PC-9 (cell line): ENCODE results near the gene SLCO4A1. TPM values are rescaled to one million over a fixed set of nuclear protein-coding genes. Genes with fewer than 3 reads are reported as not detected.

ENCODE experiments used
- BruUV-seq: library from RNA; stranded (reverse); fragments of 400-500 nt; replicated peaks from 2 replicates; lab custom pipeline; 2021; lab: Mats Ljungman, UMichigan
- CTCF ChIA-PET: fragments of 300-600 bp; sonication (Branson Sonifier 250); formaldehyde crosslinking; loops from one replicate; lab custom pipeline; 2022; ENCODE audit warnings: antibody characterized with exemption; lab: Charles Lee
- POLR2A ChIA-PET: fragments of 300-600 bp; sonication (Branson Sonifier 250); formaldehyde crosslinking; loops from one replicate; lab custom pipeline; 2022; ENCODE audit warnings: antibody characterized with exemption; ENCODE audit not compliant: unreplicated experiment; lab: Charles Lee
- DNase-seq, 2 experiments: peaks; one replicate each; pipeline versions ENCODE4 v3.0.0 to v3.0.0-alpha.2; 2015 to 2022; ENCODE audit warnings: mixed read lengths in 1 of 2
- H2AFZ ChIP-seq: fragments of 200-600 bp; sonication (generic); 2 replicates; pipeline ENCODE4 v1.8.1; 2017; ENCODE audit warnings: antibody characterized with exemption
- H3F3A ChIP-seq: fragments of 200-600 bp; sonication (generic); 2 replicates; pipeline ENCODE4 v1.8.1; 2017; ENCODE audit warnings: antibody characterized with exemption, mild to moderate bottlenecking, low read depth; ENCODE audit not compliant: insufficient read depth
- H3K27ac ChIP-seq: fragments of 200-600 bp; sonication (generic); 2 replicates; pipeline ENCODE4 v1.6.1; 2016; ENCODE audit warnings: mixed run types
- H3K27me3 ChIP-seq: fragments of 200-600 bp; sonication (generic); 2 replicates; pipeline ENCODE4 v1.6.1; 2016; ENCODE audit warnings: low read depth, mixed run types; ENCODE audit not compliant: insufficient read depth
- H3K36me3 ChIP-seq: fragments of 200-600 bp; sonication (generic); 2 replicates; pipeline ENCODE4 v1.6.1; 2016; ENCODE audit warnings: low read depth, mixed run types
- H3K4me1 ChIP-seq: fragments of 200-600 bp; sonication (generic); replicated peaks from 2 replicates; pipeline ENCODE4 v1.6.1; 2016; ENCODE audit warnings: mixed run types; ENCODE audit not compliant: insufficient read depth
- H3K4me2 ChIP-seq: fragments of 200-600 bp; sonication (generic); 2 replicates; pipeline ENCODE4 v1.6.1; 2017; ENCODE audit warnings: mixed run types
- H3K4me3 ChIP-seq: fragments of 200-600 bp; sonication (generic); 2 replicates; pipeline ENCODE4 v1.6.1; 2016; ENCODE audit warnings: mixed run types
- H3K79me2 ChIP-seq: fragments of 200-600 bp; sonication (generic); 2 replicates; pipeline ENCODE4 v1.6.1; 2017; ENCODE audit warnings: low read depth, mixed run types
- H3K9me2 ChIP-seq: fragments of 200-600 bp; sonication (generic); 2 replicates; pipeline ENCODE4 v1.8.1; 2017; ENCODE audit warnings: mild to moderate bottlenecking; ENCODE audit not compliant: insufficient read depth
- H3K9me3 ChIP-seq: fragments of 200-600 bp; sonication (generic); 2 replicates; pipeline ENCODE4 v1.8.1; 2016; ENCODE audit warnings: low read depth; ENCODE audit not compliant: insufficient read depth
- H4K20me1 ChIP-seq: fragments of 200-600 bp; sonication (generic); 2 replicates; pipeline ENCODE4 v1.8.1; 2017; ENCODE audit not compliant: insufficient read depth
- CTCF ChIP-seq: fragments of 200-600 bp; sonication (generic); conservative IDR thresholded peaks from 2 replicates; pipeline ENCODE4 v1.6.1; 2017; ENCODE audit warnings: mixed run types, antibody characterized with exemption, mild to moderate bottlenecking, moderate library complexity
- EZH2 ChIP-seq: fragments of 200-600 bp; sonication (generic); IDR thresholded peaks from 2 replicates; pipeline ENCODE4 v1.8.0; 2017; ENCODE audit warnings: antibody characterized with exemption, low read depth
- intact Hi-C: fragments of 100-400 bp; cut with micrococcal nuclease; formaldehyde crosslinking; loops from one replicate; pipeline ENCODE4 v1.10.0; 2022; ENCODE audit not compliant: unreplicated experiment
- total RNA-seq: library from RNA; stranded (reverse); gene quantifications from 2 replicates; pipeline ENCODE4 v1.2.3, GENCODE V29; 2021

Gene SLCO4A1
- total RNA-seq, 1 experiment from 2014 or later: 19.3 TPM

- H3K9me3 ChIP-seq: no peaks in the 10 kb centered on the region
- peaks cover 35% of the 10 kb centered on the region for H3F3A ChIP-seq
- TF ChIP-seq EZH2: no peak
- no peak for TF ChIP-seq CTCF
- no peak overlapping the region for H3K4me2 ChIP-seq
- H3K36me3 ChIP-seq: no peaks in the 10 kb centered on the region
- ChIA-PET POLR2A (no interaction called here), CTCF (interaction anchor here (1.5 kb wide), 1 partner anchor 206 kb away, joined by 5 read pairs; no protein-coding TSS in a partner anchor)
- no peak overlapping the region for H2AFZ ChIP-seq
- H3K4me3 ChIP-seq: no peak overlapping the region
- H3K27me3 ChIP-seq: peaks cover 7% of the 10 kb centered on the region
- intact Hi-C loops: loop anchor here (2.0 kb wide), 1 partner anchor 113 kb away; no protein-coding TSS in a partner anchor
- H3K4me1 ChIP-seq: peaks cover 43% of the 10 kb centered on the region
- no peak for DNase-seq
- no TSS peak for BruUV-seq
- no peak overlapping the region for H3K27ac ChIP-seq
- H3K79me2 ChIP-seq: peaks cover 11% of the 10 kb centered on the region
- no peaks in the 10 kb centered on the region for H4K20me1 ChIP-seq
- H3K9me2 ChIP-seq: no peaks in the 10 kb centered on the region
Measured at GRCh38 chr20:62615750-62616251, 26.5 kb upstream of the SLCO4A1 start.

- BruUV-seq: no TSS peak
- intact Hi-C loops: loop anchor here (1.0 to 2.0 kb wide), 2 partner anchors 101 to 114 kb away; no protein-coding TSS in a partner anchor
- POLR2A ChIA-PET: interaction anchor here (0.6 kb wide), 1 partner anchor 166 kb away, joined by 4 read pairs; no protein-coding TSS in a partner anchor
Measured at GRCh38 chr20:62616728-62617621, 25.3 kb upstream of the SLCO4A1 start.

More at GRCh38 chr20:62616728-62617621, 25.3 kb upstream of the SLCO4A1 start:
- no peaks in the 10 kb centered on the region for H4K20me1 ChIP-seq
- no peak for TF ChIP-seq EZH2
- TF ChIP-seq CTCF: peak; percentile 97
- peaks cover 39% of the 10 kb centered on the region for H3F3A ChIP-seq
- H3K9me3 ChIP-seq: no peaks in the 10 kb centered on the region
- H3K9me2 ChIP-seq: no peaks in the 10 kb centered on the region
- H3K79me2 ChIP-seq: peaks cover 19% of the 10 kb centered on the region
- DNase-seq: peak; percentile 52 to 84
- peak overlapping the region; percentile 49; the same call in 1 of the 2 replicates for H3K4me2 ChIP-seq
- CTCF ChIA-PET: interaction anchor here (0.7 to 1.5 kb wide), 9 partner anchors 12 to 209 kb away, joined by 3 to 5 read pairs (median 4); no protein-coding TSS in a partner anchor
- H3K27ac ChIP-seq: peak overlapping the region; percentile 76
- H3K4me3 ChIP-seq: no peak overlapping the region
- H3K36me3 ChIP-seq: no peaks in the 10 kb centered on the region
- H3K4me1 ChIP-seq: peaks cover 47% of the 10 kb centered on the region
- H2AFZ ChIP-seq: no peak overlapping the region
- no peaks in the 10 kb centered on the region for H3K27me3 ChIP-seq
